HG03521 (cell line): ENCODE results near the gene CD8B2.
"Not testable (repeated sequence)": the region's sequence is repeated elsewhere in the genome, so short reads cannot be mapped to it uniquely, and the experiment has no call there.

Experiments used
- ATAC-seq: cut with Tn5 transposase; IDR thresholded peaks from one replicate; pipeline ENCODE4 v1.9.1; 2021; ENCODE audit warnings: mild to moderate bottlenecking, moderate library complexity; ENCODE audit not compliant: unreplicated experiment

Gene CD8B2

DNA sequence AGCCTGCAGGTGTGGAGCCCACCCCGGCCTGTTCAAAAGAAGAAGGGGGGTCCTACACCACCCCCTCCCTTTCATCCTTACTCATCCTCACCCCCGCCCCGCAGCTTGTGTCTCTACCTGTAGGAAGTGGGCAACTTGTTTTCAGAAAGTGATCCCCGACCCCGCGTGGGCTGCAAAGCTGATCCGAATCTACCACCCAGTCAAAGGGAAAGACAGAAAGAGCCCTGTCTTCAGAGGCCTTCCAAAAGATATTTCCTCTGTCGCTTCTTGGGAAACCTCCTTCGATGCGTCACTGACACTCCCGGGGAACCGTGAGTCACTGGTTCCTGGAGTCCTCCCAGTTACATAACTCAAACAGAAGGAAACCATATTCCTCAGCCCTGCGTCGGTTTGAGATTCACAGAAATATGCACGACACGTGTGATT is 24.3 kb downstream of the CD8B2 start:
- not testable (repeated sequence) for ATAC-seq

- not testable (repeated sequence) for ATAC-seq
Measured at GRCh38 chr2:106511934-106512333, 24.8 kb downstream of the CD8B2 start.

DNA sequence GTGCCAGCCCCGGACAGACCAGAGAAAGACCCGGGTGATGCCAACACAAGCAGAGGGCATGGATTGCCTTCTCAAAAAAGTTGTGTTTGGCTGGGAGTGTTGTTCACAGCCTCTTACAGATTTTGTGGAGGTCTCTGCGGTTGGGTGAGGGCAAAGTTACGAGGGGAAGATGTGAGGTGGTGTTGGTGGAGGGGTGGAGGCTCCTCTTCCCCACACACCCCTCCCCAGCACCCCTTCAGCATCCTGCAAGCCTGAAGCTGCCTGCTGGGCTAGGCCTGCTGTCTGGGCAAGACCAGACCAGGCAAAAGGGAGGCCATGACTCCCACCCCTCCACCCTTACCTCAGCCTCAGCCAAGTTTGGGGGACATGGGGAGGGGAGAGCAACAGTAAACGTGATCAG is 26.2 kb downstream of the CD8B2 start:
- ATAC-seq = not testable (repeated sequence)

GRCh38 chr2:106514827-106515226 is 27.7 kb downstream of the CD8B2 start:
- not testable (repeated sequence) for ATAC-seq

DNA sequence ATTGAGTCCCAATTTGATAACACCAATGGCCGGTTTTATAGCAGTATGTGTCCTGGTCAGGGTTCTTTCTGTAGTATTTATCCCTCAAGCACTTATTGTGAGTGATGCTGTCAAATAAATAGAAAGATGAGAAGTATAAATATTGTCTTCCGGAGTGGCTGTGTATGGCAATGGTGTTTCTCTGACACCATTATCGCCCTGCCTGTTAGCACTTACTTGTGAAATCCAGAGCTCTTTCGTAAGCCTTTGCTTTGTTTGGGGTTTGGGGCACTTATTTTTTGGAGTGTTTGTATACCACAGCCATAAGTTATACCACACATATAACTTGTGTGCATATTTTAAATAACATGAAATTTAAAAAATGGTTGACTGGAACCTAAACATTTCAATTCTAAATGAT is 29.3 kb downstream of the CD8B2 start:
- ATAC-seq = no peak

DNA sequence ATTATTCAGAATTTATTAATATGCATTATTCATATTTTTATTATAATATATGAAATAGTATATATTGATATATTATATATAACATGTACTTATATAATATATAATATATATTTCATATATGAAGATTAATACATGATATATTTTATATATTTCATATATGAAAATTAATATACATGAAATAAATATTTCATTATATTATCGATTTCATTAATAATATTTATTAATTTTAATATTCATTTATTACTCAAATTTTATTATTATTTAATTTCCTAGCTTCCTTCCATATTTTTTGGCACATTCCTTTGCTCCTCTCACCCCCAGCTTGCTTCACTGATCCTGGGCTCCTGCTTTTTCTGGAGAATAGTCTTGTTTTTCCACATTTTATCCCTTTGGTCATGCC is 29.7 kb downstream of the CD8B2 start:
- no peak for ATAC-seq

DNA sequence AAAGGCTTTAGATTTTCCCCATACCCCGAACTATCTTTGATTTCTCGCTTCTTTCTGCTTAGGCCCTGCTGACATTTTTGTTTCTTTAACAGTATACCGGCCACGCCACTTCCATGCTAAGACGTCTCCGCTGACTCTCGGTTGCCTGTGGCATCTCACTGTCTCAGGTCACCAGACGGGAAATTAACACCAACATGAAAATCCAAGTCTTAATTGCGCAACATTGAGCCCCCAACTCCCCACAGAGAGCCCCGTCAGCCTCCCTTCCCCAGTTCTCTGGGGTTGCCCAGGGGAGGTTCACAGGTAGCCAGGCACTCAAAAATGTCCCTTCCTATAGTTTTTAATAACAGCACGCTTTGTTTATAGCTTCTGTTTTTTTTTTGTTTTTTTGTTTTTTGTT is 30.2 kb downstream of the CD8B2 start:
- no peak for ATAC-seq

DNA sequence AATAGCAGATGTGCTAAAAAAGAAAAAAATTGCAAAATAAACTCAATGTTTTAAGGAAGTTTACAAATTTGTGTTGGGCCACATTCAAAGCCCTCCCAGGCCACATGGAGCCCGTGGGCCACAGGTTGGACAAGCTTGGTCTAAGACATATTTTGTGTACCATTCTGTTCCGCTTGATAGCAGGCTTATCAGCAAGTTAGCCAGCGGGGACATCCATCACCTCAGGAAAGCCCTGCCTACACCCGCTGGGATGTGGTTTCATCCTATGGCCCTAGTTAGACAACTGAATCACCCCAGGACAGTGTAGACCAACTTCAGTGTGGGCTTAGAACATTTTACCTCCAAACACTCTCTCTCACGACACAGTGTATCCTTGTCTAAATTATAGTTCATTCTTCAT is 32.6 kb downstream of the CD8B2 start:
- ATAC-seq = no peak

- ATAC-seq = no peak
Measured at GRCh38 chr2:106521016-106521415, 33.9 kb downstream of the CD8B2 start.

GRCh38 chr2:106523976-106524665 is 37.0 kb downstream of the CD8B2 start:
- no peak for ATAC-seq

- ATAC-seq = no peak
Measured at GRCh38 chr2:106530866-106531265, 43.7 kb downstream of the CD8B2 start.

GRCh38 chr2:106531676-106532214 is 44.6 kb downstream of the CD8B2 start:
- no peak for ATAC-seq

- no peak for ATAC-seq
Measured at GRCh38 chr2:106532236-106532635, 45.1 kb downstream of the CD8B2 start.

GRCh38 chr2:106534471-106534870 is 47.3 kb downstream of the CD8B2 start:
- ATAC-seq = no peak

DNA sequence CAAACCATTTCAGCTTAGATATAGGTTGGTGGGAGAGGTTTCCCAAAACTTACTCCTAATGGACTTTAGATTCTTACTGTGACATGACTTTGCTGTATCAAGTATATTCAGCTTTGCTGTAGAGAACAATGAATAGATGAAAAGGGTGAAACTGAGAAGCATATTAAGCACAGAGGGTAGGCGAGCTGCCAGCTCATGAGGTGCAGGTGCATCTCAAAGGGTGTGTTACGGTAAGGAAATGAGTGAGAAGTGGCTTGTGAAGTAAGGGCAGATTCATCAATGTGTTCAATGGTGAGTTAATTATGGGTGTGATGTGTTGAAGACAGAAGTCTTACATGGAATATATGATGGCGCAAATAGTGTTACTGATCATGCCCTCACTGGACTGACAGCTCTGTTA is 49.3 kb downstream of the CD8B2 start:
- ATAC-seq = no peak

GRCh38 chr2:106537047-106537446 is 49.9 kb downstream of the CD8B2 start:
- ATAC-seq = no peak

GRCh38 chr2:106537791-106538191 is 50.6 kb downstream of the CD8B2 start:
- no peak for ATAC-seq

- ATAC-seq = no peak
Measured at GRCh38 chr2:106540886-106541285, 53.7 kb downstream of the CD8B2 start.

DNA sequence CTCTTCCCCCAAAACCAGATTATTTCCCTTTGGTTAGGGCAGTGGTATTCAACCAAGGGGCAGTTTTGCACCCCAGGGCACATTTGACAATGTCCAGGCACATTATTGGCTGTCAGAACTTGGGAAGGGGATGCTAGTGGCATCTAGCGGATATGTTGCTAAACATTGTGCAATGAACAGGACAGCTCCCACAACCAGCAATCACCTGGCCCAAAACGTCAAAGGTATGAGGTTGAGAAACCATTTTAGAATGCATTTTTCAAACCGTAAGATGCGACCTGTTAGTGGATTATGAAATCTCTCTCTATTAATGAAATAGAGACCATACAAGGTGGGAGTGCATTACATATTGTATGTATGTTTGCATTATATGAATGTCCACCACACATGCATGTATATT is 54.2 kb downstream of the CD8B2 start:
- ATAC-seq = no peak

DNA sequence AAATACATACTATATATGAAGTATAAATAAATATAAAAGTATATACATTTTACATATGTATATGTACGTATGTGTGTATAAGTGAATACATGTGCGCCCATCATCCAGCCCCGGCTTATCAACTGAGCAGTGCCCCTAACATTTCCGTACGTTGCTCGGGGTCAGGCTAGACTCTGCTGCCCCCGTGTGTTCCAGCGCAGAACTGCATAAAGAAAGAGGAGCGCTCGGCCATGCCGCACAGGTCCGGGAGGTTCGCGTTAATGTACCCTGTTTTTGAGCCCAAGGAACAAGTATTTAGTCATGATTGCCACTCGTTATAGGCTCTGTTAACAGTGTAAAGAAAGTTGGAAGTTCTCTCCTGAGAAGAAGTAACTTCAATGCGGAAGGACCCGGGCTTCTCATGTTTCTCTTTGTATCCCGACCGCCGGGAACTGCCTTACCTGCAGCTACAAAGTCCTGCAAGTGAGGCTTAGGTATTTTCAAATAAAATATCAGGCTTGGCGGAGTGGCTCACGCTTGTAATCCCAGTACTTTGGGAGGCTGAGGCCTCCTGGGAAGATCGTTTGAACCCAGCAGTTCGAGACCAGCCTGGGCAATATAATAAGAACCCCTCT is 55.7 kb downstream of the CD8B2 start:
- peak; percentile 93 for ATAC-seq

DNA sequence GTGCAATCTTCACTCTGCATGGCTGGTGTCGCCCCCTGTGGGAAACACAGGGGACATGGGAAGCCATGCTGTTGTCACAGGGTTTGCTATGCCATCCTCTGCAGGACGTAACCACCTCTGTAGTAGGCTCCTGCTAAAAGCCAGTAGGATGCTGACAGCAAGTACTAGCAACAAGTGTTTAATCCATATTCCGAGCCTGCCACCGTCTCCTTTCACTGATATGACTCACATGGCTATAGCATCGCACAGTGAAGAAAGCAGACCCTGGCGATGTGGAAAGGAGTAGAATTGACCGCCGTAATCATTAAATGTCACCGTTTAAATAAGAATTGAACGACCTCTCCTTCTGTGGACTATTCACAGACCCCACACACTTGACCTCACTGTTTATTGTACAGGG is 57.8 kb downstream of the CD8B2 start:
- ATAC-seq = no peak

- ATAC-seq = no peak
Measured at GRCh38 chr2:106546391-106546990, 59.3 kb downstream of the CD8B2 start.
